CD4-positive, alpha-beta memory T cell (primary cell): ENCODE results near the gene FHOD3. TPM values are rescaled to one million over a fixed set of nuclear protein-coding genes. Genes with fewer than 3 reads are reported as not detected.

ENCODE experiments used
- CTCF ChIA-PET: fragments of 350-600 bp; sonication (Branson Sonifier 250); formaldehyde crosslinking; loops from one replicate; lab custom pipeline; 2021; ENCODE audit warnings: inconsistent platforms; ENCODE audit not compliant: partially characterized antibody; lab: Charles Lee
- POLR2A ChIA-PET: fragments of 350-600 bp; sonication (Branson Sonifier 250); formaldehyde crosslinking; loops from one replicate; lab custom pipeline; 2021; ENCODE audit not compliant: partially characterized antibody; lab: Charles Lee
- DNase-seq, 5 donors: peaks; one replicate each; pipeline versions ENCODE4 v3.0.0 to v3.0.0-alpha.2; 2020 to 2022; ENCODE audit warnings: mixed read lengths in 1 of 5
- H3K27ac ChIP-seq: one replicate; pipeline ENCODE4 v1.7.0; 2013; ENCODE audit warnings: low read depth, low read length
- H3K27me3 ChIP-seq: 2 replicates; pipeline ENCODE4 v1.7.0; 2013; ENCODE audit warnings: mild to moderate bottlenecking, low read length, moderate library complexity; ENCODE audit not compliant: insufficient read depth
- H3K36me3 ChIP-seq: 2 replicates; pipeline ENCODE4 v1.7.0; 2013; ENCODE audit warnings: mild to moderate bottlenecking, low read length, moderate library complexity; ENCODE audit not compliant: insufficient read depth
- H3K4me1 ChIP-seq: 2 replicates; pipeline ENCODE4 v1.7.0; 2013; ENCODE audit warnings: mild to moderate bottlenecking, low read length, moderate library complexity; ENCODE audit not compliant: insufficient read depth
- H3K4me3 ChIP-seq, 2 donors: one replicate each; pipeline ENCODE4 v1.7.0; 2013; ENCODE audit warnings: low read length in 2 of 2, mild to moderate bottlenecking in 1 of 2
- H3K9me3 ChIP-seq, 2 donors: one replicate each; pipeline ENCODE4 v1.7.0; 2013; ENCODE audit warnings: low read length in 2 of 2, control low read depth in 1 of 2; ENCODE audit not compliant: control insufficient read depth in 1 of 2
- H3K27ac Mint-ChIP-seq, 7 donors: one replicate each; pipeline ENCODE4 v1.8.0; 2020 to 2021; ENCODE audit warnings: mixed read lengths in 7 of 7, mild to moderate bottlenecking in 6 of 7, inconsistent platforms in 3 of 7, moderate library complexity in 3 of 7
- H3K27me3 Mint-ChIP-seq, 2 donors: one replicate each; pipeline ENCODE4 v1.8.0; 2020 to 2021; ENCODE audit warnings: mixed read lengths in 2 of 2
- H3K36me3 Mint-ChIP-seq, 2 donors: one replicate each; pipeline ENCODE4 v1.8.0; 2020 to 2021; ENCODE audit warnings: mixed read lengths in 2 of 2, inconsistent platforms in 1 of 2, mild to moderate bottlenecking in 1 of 2
- H3K4me1 Mint-ChIP-seq, 4 donors: one replicate each; pipeline ENCODE4 v1.8.0; 2020 to 2021; ENCODE audit warnings: mixed read lengths in 4 of 4, mild to moderate bottlenecking in 1 of 4
- H3K4me3 Mint-ChIP-seq, 8 donors: one replicate each; pipeline ENCODE4 v1.8.0; 2020 to 2021; ENCODE audit warnings: mixed read lengths in 8 of 8, mild to moderate bottlenecking in 7 of 8, moderate library complexity in 6 of 8, inconsistent platforms in 3 of 8
- H3K9me3 Mint-ChIP-seq, 8 donors: one replicate each; pipeline ENCODE4 v1.8.0; 2020 to 2021; ENCODE audit warnings: mixed read lengths in 8 of 8, mild to moderate bottlenecking in 5 of 8, inconsistent platforms in 3 of 8, moderate library complexity in 1 of 8
- intact Hi-C: fragments of 100-400 bp; cut with micrococcal nuclease; formaldehyde crosslinking; loops from one replicate; pipeline ENCODE4 v1.15.1; 2023
- polyA plus RNA-seq, 2 donors: library from polyadenylated mRNA; unstranded; fragments of 300-500 nt; fragmentation: Illumina TruSeq; gene quantifications; one replicate each; pipeline ENCODE4 v1.2.3, GENCODE V29; 2021
- total RNA-seq, 2 experiments: library from RNA; stranded (reverse); gene quantifications; one replicate each; pipeline ENCODE4 v1.2.3, GENCODE V29; 2021

FHOD3 gene
- total and polyA plus RNA-seq, 4 experiments from 2014 or later = not detected

GRCh38 chr18:36680042-36680441 lies 382.5 kb downstream of the FHOD3 start:
- Mint-ChIP-seq H3K27ac (no peak overlapping the region), H3K27me3 (peaks cover 8 to 16% of the 10 kb centered on the region in 2 donors), H3K4me1 (no peaks in the 10 kb centered on the region), H3K4me3 (no peak overlapping the region), H3K9me3 (peaks cover 0 to 25% (median 15%) of the 10 kb centered on the region in 8 donors), H3K36me3 (no peaks in the 10 kb centered on the region)
- ChIA-PET CTCF (interaction anchor here (1.9 kb wide), 1 partner anchor 8 kb away, joined by 7 read pairs; no protein-coding TSS in a partner anchor), POLR2A (no interaction called here)
- intact Hi-C loops = no loop called here
- no peak for DNase-seq
- Histone ChIP-seq H3K27ac (no peak overlapping the region), H3K27me3 (no peaks in the 10 kb centered on the region), H3K4me3 (no peak overlapping the region), H3K36me3 (no peaks in the 10 kb centered on the region), H3K4me1 (no peaks in the 10 kb centered on the region), H3K9me3 (peaks cover 0 to 2% of the 10 kb centered on the region in 2 donors)

DNA sequence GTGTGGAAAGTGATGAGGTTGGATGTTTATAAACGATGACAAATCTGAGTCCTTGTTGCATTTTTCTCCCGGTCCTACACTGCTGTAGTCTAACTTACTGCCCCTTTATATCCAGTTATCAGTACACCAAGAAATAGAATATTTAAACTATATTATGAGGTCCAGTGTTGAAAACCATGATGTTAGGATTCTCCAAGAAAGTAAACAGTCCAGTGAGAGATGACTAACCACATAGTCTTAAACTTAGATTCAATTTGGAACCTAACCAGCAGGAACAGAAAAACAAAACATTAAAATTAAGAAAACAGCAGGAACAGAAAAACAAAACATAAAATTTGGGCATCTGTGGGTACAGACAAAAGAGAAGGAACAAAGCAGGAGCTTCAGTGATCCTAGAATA lies 388.1 kb downstream of the FHOD3 start:
- H3K36me3 ChIP-seq = no peaks in the 10 kb centered on the region

GRCh38 chr18:36688020-36688965 lies 390.8 kb downstream of the FHOD3 start:
- Histone ChIP-seq H3K9me3 (peaks cover 0 to 2% of the 10 kb centered on the region in 2 donors), H3K4me3 (no peak overlapping the region), H3K36me3 (no peaks in the 10 kb centered on the region), H3K27ac (no peak overlapping the region), H3K27me3 (no peaks in the 10 kb centered on the region), H3K4me1 (no peaks in the 10 kb centered on the region)
- no peaks in the 10 kb centered on the region for H3K4me1 Mint-ChIP-seq
- intact Hi-C loops = no loop called here
- peak in 4 of 5 donors; percentile 16 to 21 (median 20) for DNase-seq
- ChIA-PET CTCF (interaction anchor here (0.9 to 4.1 kb wide), 7 partner anchors 8 to 282 kb away, joined by 3 to 50 read pairs (median 4); no protein-coding TSS in a partner anchor), POLR2A (no interaction called here)
- peaks cover 5 to 7% of the 10 kb centered on the region in 2 donors for H3K27me3 Mint-ChIP-seq
- H3K36me3 Mint-ChIP-seq = no peaks in the 10 kb centered on the region
- no peak overlapping the region for H3K4me3 Mint-ChIP-seq
- peak overlapping the region in 1 of 7 donors; percentile 36 for H3K27ac Mint-ChIP-seq
- H3K9me3 Mint-ChIP-seq = peaks cover 0 to 20% (median 11%) of the 10 kb centered on the region in 8 donors

More for the DNA sequence above, 388.1 kb downstream of the FHOD3 start:
- no peak overlapping the region for H3K27ac Mint-ChIP-seq
- no peaks in the 10 kb centered on the region for H3K4me1 ChIP-seq
- peaks cover 12 to 15% of the 10 kb centered on the region in 2 donors for H3K27me3 Mint-ChIP-seq
- intact Hi-C loops = no loop called here
- CTCF ChIA-PET = interaction anchor here (4.1 kb wide), 1 partner anchor 125 kb away, joined by 50 read pairs; no protein-coding TSS in a partner anchor
- no peaks in the 10 kb centered on the region for H3K27me3 ChIP-seq
- DNase-seq = no peak
- H3K4me3 ChIP-seq = no peak overlapping the region
- no peaks in the 10 kb centered on the region for H3K36me3 Mint-ChIP-seq
- POLR2A ChIA-PET = no interaction called here
- H3K4me3 Mint-ChIP-seq = no peak overlapping the region
- no peak overlapping the region for H3K27ac ChIP-seq
- H3K9me3 Mint-ChIP-seq = peaks cover 0 to 25% (median 14%) of the 10 kb centered on the region in 8 donors
- H3K9me3 ChIP-seq = peaks cover 0 to 2% of the 10 kb centered on the region in 2 donors
- H3K4me1 Mint-ChIP-seq = no peaks in the 10 kb centered on the region

DNA sequence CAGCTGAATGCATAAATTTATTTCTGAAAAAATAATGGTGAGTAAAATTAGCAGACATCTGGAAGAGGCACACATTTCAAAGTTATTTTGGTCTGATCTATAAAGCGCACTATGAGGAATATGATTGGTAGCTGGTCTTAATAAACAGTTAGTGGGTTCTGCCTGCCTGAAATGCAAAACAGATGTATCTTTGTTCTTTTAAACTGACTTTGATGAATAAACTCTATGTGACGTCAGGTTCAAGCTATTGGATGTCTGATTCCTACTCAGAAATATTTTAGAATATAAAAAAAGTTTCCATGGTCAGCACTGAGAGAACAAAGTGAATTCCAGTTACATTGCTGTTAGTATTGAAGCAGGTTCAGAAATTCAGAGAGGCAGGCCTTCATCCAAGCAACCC lies 394.9 kb downstream of the FHOD3 start:
- H3K27me3 ChIP-seq = no peaks in the 10 kb centered on the region
- H3K9me3 Mint-ChIP-seq = no peaks in the 10 kb centered on the region
- H3K4me3 Mint-ChIP-seq = no peak overlapping the region
- peaks cover 0 to 4% of the 10 kb centered on the region in 2 donors for H3K27me3 Mint-ChIP-seq
- H3K4me1 Mint-ChIP-seq = no peaks in the 10 kb centered on the region
- H3K27ac ChIP-seq = no peak overlapping the region
- POLR2A ChIA-PET = no interaction called here
- H3K4me1 ChIP-seq = no peaks in the 10 kb centered on the region
- intact Hi-C loops = no loop called here
- H3K36me3 Mint-ChIP-seq = no peaks in the 10 kb centered on the region
- no peak for DNase-seq
- no peaks in the 10 kb centered on the region for H3K9me3 ChIP-seq
- no peak overlapping the region for H3K4me3 ChIP-seq
- no peaks in the 10 kb centered on the region for H3K36me3 ChIP-seq
- CTCF ChIA-PET = no interaction called here
- H3K27ac Mint-ChIP-seq = no peak overlapping the region

DNA sequence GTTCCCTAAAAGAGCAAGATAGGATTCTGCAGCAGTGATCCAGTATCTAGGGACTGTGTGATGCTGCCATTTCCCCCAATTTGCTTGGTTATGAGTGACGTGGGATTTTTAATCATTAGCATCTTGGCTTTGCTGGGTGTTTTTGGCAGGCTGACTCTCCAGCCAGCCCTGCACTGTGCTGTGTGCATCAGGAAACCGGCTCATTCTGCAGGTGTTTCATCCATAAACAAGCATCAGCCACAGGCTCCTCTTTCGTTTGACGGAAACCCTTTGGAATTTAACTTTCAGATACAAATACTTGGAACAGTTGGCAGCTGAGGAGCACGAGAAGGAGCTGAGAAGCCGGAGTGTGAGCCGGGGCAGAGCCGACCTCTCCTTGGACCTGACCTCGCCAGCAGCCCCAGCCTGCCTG lies 395.4 kb downstream of the FHOD3 start:
- H3K36me3 Mint-ChIP-seq = no peaks in the 10 kb centered on the region

DNA sequence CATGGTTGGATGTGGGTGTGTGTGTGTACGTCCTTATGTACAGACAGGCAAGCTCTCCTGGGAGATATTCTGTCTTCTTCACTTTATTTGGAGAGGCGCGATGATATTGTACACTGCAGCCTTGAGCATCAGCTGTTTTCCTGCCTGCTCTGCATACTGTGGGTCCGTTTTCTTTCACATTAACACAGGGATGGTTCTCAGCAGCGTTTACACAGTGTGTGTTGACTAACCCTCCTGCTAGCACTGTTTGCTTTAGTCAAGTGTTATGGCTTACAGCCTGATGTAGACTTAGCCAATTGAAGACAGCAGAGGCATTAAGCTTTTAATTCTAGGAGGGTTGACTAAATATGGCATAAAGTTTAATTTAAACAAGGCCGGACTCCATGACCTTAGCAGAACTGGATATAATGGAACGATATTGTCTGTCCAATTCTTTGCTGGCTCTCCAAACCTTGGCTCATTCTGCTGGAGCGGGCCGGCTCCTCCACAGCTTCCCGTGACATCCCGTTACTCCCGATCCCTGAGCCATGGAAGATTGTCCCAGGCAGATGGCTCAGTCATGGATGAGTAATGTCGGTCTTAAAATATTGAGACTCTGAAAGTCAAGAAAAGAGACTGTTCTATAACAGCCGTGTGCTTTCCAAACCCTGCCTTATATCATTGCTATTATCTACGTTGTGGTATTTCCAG lies 396.6 kb downstream of the FHOD3 start:
- no peaks in the 10 kb centered on the region for H3K27me3 ChIP-seq
- no peaks in the 10 kb centered on the region for H3K4me1 Mint-ChIP-seq
- intact Hi-C loops = no loop called here
- no peak for DNase-seq
- H3K9me3 ChIP-seq = no peaks in the 10 kb centered on the region
- no peaks in the 10 kb centered on the region for H3K36me3 ChIP-seq
- no peak overlapping the region for H3K27ac ChIP-seq
- peaks cover 0 to 3% of the 10 kb centered on the region in 2 donors for H3K27me3 Mint-ChIP-seq
- H3K4me1 ChIP-seq = no peaks in the 10 kb centered on the region
- ChIA-PET CTCF (no interaction called here), POLR2A (no interaction called here)
- H3K9me3 Mint-ChIP-seq = no peaks in the 10 kb centered on the region
- H3K27ac Mint-ChIP-seq = no peak overlapping the region
- H3K4me3 ChIP-seq = no peak overlapping the region
- no peaks in the 10 kb centered on the region for H3K36me3 Mint-ChIP-seq
- H3K4me3 Mint-ChIP-seq = no peak overlapping the region

More for the DNA sequence above, 395.4 kb downstream of the FHOD3 start:
- ChIA-PET CTCF (no interaction called here), POLR2A (no interaction called here)
- Histone ChIP-seq H3K36me3 (no peaks in the 10 kb centered on the region), H3K4me1 (no peaks in the 10 kb centered on the region), H3K9me3 (no peaks in the 10 kb centered on the region), H3K27ac (no peak overlapping the region), H3K4me3 (no peak overlapping the region), H3K27me3 (no peaks in the 10 kb centered on the region)
- Mint-ChIP-seq H3K4me3 (no peak overlapping the region), H3K27me3 (peaks cover 0 to 4% of the 10 kb centered on the region in 2 donors), H3K9me3 (no peaks in the 10 kb centered on the region), H3K4me1 (no peaks in the 10 kb centered on the region), H3K27ac (no peak overlapping the region)
- DNase-seq = no peak
- intact Hi-C loops = no loop called here

- CTCF ChIA-PET = interaction anchor here (0.7 kb wide), 1 partner anchor 549 kb away, joined by 3 read pairs; no protein-coding TSS in a partner anchor
- Mint-ChIP-seq H3K4me3 (no peak overlapping the region), H3K36me3 (no peaks in the 10 kb centered on the region), H3K27me3 (peaks cover 0 to 3% of the 10 kb centered on the region in 2 donors), H3K9me3 (no peaks in the 10 kb centered on the region), H3K4me1 (no peaks in the 10 kb centered on the region), H3K27ac (no peak overlapping the region)
- POLR2A ChIA-PET = no interaction called here
- no peak for DNase-seq
- H3K4me3 ChIP-seq = no peak overlapping the region
- no peaks in the 10 kb centered on the region for H3K9me3 ChIP-seq
- intact Hi-C loops = no loop called here
- H3K27me3 ChIP-seq = no peaks in the 10 kb centered on the region
- no peaks in the 10 kb centered on the region for H3K36me3 ChIP-seq
- no peak overlapping the region for H3K27ac ChIP-seq
- H3K4me1 ChIP-seq = no peaks in the 10 kb centered on the region
Measured at GRCh38 chr18:36695806-36696205, 398.3 kb downstream of the FHOD3 start.
